ENCODE results near the gene CACNA1D.
"Not testable (repeated sequence)": the region's sequence is repeated elsewhere in the genome, so short reads cannot be mapped to it uniquely, and the experiment has no call there.

CACNA1D gene

DNA sequence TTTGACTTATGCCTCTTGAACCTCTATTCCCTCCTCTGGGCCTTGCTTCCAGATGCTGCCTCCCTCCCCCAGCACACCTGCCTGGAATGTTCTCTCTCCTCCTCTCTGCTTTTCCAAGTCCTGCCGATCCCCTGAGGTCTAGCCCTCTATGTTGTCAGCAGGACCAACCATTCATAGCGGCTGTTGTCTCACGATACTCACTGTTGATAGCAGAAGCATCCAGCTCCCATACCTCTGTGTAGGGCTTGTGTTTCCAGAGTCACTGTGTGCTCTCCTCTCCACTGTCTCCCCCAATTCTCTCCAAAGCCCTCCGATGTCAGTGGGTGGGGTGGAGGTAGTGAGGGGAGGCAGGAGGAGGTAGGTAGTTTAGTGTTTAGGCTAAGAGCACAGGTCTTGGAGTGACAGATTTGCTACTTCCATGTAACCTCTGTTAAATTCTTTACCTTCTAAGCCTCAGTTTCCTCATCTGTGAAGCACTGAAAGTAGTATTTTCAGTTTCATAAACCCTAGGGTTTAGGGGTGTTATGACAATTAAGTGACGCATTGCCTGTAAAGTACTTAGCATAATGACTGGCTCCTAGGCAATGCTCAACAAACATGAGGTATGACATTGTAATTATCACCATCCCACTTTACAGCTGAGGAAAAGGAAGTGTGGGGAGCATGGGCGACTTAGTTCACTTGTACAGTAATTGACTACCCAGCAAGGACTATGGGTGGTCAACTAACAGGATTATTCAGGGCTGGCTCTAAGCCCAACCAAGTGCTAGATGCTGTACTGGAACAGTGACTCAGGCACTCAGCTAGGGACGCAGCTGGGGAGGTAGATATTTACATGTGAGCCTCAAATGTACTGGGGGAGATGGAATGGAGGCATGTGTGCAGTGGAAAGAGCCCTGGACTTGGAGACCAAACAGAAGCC, 122.8 kb downstream of the CACNA1D start:
- no peak for DNase-seq (ENCODE audit: low spot score)

DNA sequence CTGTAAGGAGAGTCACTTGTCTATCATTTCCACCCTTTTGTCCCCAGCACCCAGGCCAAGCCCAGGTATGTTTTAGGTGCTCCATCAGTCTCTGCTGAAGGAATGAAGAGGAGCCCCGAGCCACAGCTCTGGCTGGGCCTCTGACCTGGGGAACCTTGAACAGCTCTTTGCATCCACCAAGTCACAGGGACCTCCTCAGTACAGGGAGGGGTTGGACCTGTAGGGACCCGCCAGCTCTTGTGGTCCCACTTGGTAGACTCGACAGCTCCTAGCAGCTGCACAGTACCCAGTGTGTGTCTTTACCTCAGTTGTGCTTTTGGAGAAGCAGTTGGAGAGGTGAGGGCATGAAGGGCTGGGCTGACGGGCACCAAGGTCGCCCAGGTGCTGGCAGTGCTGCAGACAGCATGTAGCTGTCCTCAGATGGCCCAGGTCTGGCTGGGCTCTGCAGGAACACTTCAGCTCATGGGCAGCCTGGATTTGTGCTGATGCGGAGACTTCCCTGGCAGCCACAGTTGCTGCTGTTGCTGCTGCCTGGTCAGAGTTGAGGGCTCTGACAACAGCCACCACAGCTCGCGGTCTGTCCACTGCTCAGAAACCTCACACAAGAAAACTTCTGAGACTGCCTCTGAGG, 123.6 kb downstream of the CACNA1D start:
- no peak for DNase-seq (ENCODE audit: low spot score)

- no peak for DNase-seq (ENCODE audit: low spot score)
These were observed 124.1 kb downstream of the CACNA1D start for GRCh38 chr3:53618524-53618906.

DNA sequence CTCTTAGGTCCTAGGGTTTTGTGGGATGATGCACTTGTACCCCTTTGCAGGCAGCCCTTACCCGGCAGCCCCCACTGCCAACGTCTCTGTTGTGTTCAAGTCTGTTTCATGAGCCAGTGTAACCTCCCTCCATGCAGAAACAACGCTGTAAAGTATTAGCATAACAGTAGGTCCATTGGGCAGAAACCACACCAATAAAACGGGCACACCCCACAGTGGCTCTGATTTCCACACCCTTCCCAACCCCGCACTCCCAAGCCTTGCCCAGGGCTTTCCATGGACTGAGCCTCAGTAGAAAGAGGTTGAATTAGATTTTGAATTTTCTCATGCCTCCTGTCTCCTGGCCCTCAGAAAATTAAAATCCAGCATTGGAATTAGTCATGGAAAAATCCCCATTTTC, 124.5 kb downstream of the CACNA1D start:
- no peak for DNase-seq (ENCODE audit: low spot score)

DNA sequence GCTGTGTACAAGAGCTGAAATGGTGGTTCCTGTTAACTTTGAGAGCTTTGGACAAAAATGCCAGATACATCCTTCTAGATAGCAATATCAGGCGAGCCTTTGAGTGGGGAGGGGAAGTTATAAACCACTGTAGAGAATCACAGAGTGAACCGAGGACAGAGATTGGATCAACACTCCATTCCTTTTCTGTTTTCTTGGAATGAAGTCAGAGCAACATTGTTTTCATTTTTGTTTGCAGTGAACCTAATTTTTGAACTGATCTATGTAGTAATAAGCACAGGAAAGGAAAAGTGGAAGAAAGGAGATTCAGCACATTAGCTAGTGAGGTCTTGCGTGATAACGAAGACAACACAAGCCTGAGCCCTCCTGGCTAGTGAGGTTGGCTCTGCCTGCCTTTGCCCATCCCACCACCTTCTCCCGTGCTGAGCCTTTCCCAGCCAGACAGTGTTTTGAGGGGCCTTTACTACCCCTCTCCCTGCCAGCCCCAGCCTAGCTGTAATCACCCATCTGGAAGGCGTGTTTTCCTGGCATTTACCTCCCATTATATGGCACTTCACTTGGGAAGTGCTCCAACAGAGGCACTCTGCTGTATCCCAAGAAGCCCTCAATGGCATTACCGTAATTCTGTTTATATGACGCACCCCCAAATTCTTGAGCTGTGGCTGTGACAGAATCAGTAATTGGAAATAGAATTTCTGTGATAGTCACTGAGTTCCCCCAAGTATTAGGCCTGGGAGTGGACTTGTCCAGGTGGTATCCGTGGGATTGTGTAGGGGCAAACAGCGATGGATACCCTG, 129.8 kb downstream of the CACNA1D start:
- no peak for DNase-seq (ENCODE audit: low spot score)

- DNase-seq (ENCODE audit: low spot score), result no peak
These were observed 132.5 kb downstream of the CACNA1D start for GRCh38 chr3:53626876-53627275.

DNA sequence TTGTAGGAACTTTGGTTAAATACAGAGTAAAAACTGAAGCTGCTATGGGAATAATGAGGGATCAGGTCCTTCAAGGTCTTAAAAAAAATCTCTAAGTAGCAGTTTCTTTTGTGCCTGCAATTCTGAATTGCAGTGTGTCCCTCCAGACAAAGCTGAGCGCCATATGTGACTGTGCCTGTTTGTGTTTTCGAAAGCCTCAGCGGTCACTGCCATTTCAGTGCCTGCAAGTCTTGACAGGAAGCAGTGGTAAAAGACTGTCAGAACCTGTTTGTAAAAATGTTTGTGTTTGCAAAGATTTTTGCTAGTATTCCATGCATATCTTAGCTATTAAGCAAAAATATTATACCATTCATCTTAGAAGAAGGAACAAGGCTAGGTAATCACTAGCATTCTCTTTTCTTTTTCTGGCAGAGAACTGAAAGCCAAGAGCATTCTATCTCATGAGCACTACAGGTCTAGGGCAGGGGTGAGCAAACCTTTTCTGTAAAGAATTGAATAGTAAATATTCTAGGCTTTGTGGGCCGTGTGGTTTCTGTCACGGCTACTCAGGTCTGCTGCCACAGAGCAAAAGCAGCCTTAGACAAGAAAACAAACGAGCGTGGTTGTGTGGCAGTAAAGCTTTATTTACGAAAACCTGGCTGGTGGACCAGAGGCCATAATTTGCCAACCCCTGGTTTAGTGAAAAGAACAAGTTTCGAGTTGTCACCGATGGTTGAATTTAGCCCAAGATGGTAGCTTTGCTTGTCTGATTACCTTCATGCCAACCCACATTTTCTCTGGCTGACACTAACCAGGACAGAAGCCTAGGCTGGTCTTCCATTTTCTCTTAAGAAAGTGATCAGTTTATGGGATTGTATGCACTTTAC, 134.4 kb downstream of the CACNA1D start:
- no peak for DNase-seq (ENCODE audit: low spot score)

- DNase-seq (ENCODE audit: low spot score), result no peak
These were observed 135.0 kb downstream of the CACNA1D start for GRCh38 chr3:53629402-53629723.

GRCh38 chr3:53630547-53630946, 136.1 kb downstream of the CACNA1D start:
- no peak for DNase-seq (ENCODE audit: low spot score)

DNA sequence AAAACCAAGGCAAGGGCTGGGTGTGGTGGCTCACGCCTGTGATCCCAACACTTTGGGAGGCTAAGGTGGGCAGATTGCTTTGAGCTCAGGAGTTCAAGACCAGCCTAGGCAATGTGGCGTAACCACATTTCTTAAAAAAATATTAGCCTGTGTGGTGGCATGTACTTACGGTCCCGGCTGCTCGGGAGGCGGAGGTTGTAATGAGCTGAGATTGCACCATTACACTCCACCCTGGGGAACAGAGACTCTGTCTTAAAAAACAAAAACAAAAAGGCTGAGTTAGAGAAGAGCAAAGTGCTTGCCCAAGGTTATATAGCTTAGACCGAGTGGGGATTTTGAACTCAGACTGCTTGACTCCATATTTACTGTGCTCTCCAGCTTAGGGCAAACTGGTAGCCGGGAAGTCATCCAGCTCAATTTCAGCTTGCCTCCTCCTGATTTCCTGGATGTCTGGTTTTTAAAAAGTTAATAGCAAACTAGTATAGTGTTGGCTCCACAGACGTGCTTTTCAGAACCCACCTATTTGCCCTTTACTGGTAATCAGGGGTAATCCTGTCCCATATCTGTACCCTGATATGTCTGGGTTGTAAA, 138.9 kb downstream of the CACNA1D start:
- DNase-seq (ENCODE audit: low spot score), result no peak

- DNase-seq (ENCODE audit: low spot score), result no peak
These were observed 140.6 kb downstream of the CACNA1D start for GRCh38 chr3:53635041-53635440.

- not testable (repeated sequence) for DNase-seq (ENCODE audit: low spot score)
These were observed 144.4 kb downstream of the CACNA1D start for GRCh38 chr3:53638806-53639205.

DNA sequence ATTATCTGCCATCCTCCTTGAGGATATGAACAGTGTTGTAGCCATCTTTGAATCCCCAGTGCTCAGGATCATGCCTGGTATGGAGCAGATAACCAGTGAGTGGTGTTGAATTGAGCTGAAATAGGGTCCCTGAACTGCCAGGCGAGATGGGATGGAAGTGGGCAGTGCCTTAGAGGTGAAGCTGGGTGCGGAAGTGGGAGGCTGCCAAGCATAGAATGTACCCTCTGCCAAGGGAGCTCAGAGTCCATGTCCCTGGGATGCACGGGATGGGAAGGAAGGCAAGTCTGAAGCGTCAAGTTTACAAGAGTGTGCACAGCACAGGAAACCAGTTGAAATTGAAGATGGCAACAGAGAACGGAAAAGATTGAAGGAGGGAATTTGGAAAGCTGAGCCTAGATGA, 147.0 kb downstream of the CACNA1D start:
- DNase-seq (ENCODE audit: low spot score), result no peak

DNA sequence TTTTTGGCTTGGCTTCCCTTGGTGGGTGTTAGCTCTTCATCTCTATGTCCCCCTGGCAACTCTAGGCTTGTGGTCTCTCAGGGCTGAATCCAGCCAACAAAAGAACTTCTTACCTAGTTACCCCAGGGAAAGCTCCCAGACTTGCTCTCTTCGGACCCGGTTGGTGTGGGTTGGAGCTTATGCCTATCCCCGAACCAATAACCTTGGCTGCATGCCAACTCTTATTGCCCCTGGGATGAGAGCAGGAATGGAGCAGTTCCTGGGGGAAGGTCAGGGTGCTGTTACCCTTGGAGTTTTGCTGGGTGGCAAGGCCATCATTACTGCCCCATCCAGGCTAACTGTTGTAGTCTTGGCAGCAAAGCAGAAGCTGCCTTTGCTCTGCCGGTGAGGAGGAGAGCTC, 147.8 kb downstream of the CACNA1D start:
- no peak for DNase-seq (ENCODE audit: low spot score)

DNA sequence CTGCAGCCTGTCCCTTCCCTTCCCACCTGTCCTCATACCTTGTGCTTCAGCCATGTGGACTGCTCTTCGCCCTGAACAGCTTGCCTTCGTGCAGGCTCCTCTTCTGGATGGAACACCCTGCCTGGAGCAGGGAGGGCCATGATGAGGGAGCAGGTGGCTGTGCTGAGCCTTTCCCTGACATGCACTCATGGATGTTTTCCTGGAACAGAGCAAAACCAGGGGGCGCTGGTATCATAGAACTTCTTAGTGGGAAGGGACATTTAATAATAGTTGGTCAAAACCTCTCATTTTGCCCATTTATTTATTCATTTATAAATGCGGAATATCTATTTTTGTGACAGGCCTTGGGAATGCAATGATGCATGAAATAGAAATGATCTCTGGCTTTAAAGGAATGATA, 149.3 kb downstream of the CACNA1D start:
- no peak for DNase-seq (ENCODE audit: low spot score)

DNA sequence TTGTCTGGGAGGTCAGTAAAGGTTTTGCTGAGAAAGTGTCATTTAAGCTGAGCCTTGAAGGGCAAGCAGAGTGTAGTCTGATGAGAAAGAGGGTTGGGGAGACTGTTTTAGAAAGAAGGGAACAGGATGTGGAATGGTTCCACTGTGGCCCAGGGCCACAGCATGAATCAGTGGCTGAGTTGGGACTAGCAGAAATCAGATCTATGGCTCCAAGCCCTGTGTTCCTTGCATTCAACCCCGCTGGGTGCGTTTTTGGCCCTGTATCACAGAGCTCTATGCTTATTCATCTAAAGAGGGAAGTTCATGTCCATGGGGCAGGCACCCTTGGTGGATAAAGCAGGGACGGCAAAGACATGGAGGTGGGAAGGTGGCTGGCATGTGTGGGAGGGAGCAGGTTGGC, 151.3 kb downstream of the CACNA1D start:
- no peak for DNase-seq (ENCODE audit: low spot score)

DNA sequence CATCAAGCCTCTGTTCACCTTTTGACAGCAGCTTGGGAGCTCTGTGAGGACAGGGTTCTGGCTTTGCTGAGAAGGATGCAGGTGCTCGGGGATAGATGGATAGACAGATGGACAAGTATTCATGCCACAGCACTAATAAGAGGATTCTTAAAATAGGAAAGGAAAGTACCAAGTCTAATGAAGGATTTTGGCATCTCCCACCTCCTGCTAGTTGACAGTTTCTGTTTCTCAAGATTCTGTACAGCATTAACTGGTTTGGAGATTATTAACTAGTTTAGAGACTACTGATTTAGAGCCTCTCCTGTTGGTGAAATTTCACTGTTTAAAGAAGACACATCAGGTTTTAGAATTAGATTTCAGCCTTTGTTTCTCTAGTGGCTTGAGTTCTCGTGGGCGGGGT, 152.3 kb downstream of the CACNA1D start:
- no peak for DNase-seq (ENCODE audit: low spot score)

DNA sequence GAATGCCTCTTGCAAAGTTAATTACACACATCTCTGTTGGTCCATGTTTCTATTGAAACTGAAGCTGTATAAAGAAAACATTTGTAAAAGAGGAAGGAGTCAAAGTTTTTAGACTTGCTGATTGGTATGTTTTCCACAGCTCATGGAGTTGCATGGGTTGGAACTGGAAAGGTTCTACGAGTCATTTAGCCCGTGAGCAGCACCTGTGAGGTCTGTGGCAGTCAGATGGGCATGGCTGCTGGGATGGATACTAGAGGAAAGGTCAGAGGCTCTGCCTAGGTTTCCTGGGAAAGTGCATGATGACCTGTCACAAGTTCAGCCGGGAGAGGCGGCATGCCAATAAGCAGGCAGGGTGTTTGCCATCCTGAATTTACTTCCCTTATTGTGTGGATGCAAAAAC, 155.4 kb downstream of the CACNA1D start:
- DNase-seq (ENCODE audit: low spot score), result no peak

DNA sequence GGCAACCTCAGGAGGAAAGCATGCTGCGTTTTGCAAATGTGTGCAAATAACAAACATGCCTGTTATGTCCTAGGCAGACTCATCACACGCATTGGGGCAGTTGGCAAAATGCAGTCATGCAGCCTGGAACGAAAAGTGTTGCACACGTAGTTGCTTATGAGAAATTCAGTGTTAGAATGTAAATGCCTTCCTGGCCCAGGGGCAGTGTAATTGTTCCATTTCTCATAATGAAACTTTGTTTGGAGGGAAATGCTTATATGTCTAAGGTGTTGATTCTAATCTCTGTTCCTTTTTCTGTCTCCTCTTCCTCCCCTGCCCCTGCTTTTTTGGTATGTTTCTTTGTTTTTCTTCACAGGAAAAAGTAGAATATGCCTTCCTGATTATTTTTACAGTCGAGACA, 156.0 kb downstream of the CACNA1D start:
- no peak for DNase-seq (ENCODE audit: low spot score)

GRCh38 chr3:53650928-53651661, 156.7 kb downstream of the CACNA1D start:
- DNase-seq (ENCODE audit: low spot score), result no peak

DNA sequence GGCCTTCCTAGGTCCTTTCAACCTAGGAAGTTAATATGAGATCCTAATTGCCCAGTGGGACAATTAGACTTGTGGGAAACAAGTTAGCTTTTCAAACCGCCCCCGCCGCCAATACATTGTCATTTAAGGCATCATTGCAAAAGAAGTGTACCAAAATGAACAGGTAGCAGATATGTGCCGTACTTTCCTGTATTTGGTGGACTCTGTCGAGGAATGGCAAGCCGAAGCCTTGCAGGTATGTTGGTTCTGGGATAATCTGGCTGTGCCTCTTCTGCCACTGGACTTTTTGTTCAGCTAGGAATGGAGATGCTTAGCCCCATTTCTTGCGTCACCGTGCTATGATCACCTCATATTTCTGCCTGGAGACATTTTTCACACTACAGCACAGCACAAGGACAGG, 157.5 kb downstream of the CACNA1D start:
- DNase-seq (ENCODE audit: low spot score), result no peak
